SIG-M5 treated with dmso at 0.1 percent for 504 hours (cell line): ENCODE results near the gene RNF111.
"Not testable (repeated sequence)": the region's sequence is repeated elsewhere in the genome, so short reads cannot be mapped to it uniquely, and the experiment has no call there.

Experiments
- DNase-seq: peaks from one replicate; lab custom pipeline; 2025; ENCODE audit not compliant: unreplicated experiment; lab: John Stamatoyannopoulos, UW

Gene RNF111

DNA sequence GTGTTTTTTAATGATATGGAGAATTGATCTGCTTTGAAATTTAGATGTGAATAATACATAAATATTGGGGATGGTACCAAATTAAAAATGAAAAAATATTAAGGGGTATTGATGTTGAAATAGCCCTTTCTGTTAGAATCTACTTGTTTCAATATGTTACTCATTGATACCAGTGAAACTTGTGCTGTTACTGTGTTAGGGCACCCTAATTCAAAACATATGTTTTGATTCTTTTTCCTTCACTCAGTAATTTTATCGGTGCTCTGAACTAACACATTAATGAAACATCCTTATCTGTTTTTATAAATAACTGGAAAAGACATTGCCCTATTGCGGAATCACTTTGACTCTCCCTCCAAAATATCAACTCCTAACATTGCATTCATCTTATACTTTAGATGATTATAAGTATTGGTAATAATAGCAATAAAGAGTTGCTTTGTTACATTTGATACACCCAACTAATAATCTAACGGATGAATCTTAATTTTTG lies 65.5 kb downstream of the RNF111 start:
- no peak for DNase-seq

DNA sequence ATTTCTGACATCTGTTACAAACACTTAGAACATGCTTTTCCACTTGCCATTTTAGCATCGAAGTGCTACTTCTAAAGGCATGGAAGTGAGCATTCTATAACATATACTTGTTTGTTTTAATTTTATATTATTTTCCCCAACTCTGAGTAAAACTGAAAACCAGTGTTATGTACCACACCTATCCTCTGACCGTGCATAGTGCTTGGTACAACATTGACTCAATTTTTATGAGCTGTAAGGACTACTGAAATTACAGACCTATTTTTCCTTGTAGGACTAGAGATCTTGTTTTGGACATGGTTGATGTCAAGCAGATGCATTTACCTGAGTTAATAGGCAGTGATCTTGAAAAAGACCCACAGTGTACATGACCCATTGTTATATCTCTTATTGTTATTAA lies 66.0 kb downstream of the RNF111 start:
- no peak for DNase-seq

DNA sequence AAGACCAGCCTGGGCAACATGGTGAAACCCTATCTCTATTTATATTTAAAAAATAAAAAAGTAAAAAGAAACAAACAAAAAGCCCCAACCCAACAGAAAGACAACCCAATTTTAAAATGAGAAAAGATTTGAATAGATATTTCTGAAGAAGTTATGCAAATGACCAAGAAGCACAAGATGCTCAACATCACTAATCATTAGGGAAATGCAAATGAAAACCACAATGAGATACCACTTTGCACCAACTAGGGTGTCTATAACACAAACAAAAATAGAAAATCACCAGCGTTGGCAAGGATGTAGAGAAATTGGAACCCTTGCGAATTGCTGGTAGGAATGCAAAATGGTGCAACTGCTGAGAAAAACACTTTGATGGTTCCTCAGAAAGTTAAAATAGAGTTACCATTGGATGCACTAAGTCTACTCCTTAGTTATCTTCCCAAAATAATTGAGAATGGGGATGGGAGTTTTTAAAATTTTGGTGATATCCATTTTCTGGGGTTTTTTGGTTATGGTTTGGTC lies 71.7 kb downstream of the RNF111 start:
- DNase-seq: no peak

DNA sequence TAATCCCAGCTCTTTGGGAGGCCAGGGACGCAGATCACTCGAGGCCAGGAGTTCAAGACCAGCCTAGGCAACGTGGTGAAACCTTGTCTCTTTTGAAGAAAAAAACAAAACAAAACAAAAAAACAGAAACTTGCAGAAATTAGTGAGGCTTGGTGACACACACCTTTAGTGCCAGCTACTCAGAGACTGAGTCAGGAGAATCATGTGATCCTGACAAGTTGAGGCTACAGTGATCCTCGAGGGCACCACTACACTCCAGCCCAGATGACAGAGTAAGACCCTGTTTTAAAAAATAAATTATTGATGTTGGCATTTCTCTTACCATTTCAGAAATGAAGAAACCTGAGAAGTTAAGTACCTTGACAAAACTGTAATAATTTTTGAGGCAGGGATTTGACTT lies 72.9 kb downstream of the RNF111 start:
- no peak for DNase-seq

DNA sequence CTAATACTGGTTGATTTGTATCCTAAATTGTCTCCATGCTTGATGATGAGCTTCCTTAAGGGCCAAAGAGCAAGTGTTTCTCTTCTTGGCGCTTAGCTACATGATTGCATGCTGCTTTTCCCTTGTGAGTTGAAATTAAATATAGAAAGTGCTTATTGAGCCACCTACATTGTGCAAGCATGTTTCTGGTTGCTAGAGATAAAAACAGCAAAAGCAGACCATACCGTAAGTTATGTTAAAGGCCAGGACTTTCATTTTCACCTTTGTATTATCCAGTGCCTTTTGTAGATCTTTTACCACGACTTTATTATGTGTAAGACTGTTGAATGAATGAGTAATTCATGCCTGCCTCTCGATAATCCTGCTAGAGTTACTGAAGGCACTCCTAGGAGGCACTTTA lies 75.6 kb downstream of the RNF111 start:
- peak; percentile 73 for DNase-seq

DNA sequence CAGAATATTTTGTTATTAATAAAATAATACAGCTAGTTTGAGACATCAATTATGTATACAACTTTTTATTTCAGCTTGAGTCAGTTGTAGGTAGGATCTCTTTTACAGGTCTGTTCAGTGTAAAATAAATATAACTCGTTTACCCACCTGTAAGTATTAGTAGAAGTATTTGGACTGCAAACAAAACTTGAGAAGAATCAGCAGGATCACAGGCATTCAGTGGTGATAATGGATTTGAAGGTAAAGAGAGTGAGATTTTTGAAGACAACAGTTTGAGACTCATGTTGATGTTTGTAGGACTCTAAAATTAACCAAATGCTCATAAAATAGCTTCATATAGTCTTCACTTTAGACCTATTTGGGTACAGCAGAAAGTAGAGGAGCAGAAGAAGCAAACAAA lies 82.0 kb downstream of the RNF111 start:
- no peak for DNase-seq

DNA sequence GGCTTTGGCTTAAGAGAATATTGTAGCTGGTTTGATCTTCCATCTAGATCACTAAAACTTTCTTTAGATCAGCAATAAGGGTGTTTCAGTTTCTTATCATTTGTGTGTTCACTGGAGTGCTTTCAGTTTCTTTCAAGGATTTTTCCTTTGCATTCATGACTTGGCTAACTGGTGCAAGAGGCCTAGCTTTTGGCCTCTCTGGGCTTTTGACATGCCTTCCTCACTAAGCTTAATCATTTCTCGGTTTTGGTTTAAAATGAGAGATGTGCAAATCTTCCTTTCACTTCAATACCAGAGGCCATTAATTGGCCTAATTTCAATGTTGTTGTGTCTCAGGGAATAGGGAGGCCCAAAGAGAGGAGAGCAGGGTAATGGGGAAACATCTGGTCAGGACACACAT lies 87.1 kb downstream of the RNF111 start:
- no peak for DNase-seq

DNA sequence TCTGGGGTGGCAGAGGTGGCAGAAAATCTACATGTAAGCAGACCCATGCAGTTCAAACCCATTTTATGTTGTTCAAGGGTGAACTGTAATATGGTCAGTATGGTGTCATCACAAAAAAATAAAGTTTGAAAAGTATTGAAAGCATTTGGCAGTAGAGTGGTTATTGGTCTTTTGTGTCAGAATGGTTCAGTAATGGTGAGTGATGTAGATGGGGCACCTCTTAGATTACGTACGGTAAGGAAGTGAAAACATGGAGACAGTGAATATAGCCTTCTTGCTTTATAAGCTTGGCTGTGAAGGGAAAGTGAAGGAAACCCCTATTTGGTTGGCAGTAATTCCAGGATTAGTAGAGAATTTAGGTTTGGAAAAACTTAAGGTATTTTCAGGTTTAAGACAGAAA lies 100.3 kb downstream of the RNF111 start:
- DNase-seq: no peak

DNA sequence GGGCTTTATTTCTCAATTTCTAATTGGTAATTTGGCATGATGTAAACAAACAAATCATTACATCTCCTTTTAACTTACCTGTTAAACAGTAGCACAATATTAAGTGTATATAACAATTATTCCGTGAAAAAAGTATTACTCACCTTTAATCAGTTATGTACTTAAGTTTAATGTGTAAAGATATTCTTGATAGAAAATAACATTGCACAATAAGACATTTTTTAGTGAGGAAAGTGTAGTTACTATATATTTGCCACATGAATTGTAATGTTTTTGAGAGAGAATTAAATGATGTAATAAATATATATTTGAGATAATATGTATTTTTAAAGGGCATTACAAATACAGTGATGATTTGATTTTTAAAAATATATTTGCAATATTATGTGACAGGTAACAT lies 106.6 kb downstream of the RNF111 start:
- no peak for DNase-seq

DNA sequence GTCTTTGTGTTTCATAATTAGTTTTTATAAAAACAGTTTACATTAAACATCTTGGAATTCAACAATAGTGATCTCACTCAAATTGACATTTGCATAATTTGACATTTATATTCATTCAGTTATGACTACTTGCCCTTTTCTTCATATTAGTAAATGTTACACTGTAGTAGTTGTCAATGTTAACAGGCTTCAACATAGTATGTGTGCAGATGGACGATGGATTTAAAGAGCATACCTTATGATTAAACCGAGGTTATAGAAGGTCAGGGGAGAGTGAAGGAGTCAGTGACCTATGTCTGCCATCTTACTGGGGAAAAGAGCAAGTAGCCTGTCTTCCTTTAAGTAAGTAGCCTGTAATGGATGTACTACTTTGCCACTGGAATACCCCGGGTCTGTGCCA lies 109.0 kb downstream of the RNF111 start:
- DNase-seq: no peak

DNA sequence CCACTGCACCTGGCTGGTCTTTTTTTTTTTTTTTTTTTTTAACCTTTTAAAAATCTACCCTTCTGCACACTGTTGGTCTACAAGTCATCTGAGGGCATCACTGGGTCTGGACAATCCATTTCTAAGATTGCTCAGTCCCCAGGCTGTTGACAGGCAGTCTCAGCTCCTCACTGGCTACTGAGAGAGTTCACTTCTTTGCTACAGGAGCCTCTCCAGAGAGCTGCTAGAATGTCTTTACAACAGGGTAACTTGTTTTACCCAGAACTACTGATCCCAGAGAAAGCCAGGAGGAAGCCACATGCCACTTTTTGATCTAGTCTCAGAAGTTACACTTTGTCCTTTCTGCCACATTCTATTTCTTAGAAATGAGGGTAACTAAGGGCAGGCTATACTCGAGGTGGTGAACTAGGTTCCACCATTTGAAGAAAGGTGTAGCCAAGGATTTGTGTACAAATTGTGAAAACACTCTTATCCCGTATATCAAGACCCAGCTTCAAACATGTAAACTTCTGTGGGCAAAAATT lies 111.8 kb downstream of the RNF111 start:
- no peak for DNase-seq

DNA sequence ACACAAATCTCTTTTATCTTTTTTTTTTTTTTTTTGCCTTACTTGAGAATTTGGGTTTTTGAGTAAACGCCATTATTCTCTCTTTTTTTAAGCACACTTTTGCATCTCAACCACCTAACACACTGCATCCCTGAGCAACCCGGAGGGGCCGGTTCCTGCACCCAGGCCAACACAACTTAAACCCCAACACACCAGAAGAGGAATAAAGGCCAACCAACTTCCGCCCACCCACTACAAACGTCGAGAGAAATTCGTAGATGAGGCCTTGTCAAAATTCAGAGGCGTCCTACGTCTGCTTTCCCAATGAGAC lies 117.1 kb downstream of the RNF111 start:
- no peak for DNase-seq

DNA sequence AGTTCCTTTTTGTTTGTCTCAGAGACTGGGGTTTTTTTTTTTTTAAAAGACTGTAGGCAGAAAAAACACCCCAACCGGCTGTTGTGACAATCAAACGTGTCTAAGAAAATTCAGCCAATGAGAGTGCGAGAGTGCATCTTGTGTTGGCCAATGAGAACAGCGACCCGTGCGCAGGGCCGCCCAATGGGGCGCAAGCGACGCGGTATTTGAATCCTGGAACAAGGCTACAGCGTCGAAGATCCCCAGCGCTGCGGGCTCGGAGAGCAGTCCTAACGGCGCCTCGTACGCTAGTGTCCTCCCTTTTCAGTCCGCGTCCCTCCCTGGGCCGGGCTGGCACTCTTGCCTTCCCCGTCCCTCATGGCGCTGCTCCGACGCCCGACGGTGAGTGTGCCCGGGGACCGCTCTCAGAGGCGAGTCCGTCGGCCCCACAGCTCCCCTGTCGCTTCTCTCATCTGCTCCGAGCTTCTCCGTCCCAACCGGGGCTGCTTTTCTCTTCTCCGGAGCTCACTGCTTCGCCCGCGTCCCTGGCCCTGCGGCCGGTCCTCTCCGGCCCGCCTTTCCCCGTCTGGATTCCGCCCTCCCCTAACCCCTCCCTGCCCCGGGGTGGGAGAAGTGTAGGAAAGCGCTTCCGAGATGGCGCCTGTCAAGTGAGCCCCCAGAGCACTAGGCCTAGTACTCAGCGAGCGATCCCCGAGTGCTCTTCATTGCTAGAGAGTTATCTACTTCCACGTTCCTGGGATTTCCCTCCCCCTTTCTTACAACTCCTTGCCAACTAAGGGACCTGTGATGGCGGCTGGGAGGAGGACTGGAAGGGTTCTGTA lies 117.7 kb downstream of the RNF111 start, which contains the start of gene CCNB2:
Gene CCNB2 (plus strand): TSS at position 235 of the 821 bp plus-strand sequence. CDS start 123 bp downstream, at position 358.
- DNase-seq: peak; percentile 96

DNA sequence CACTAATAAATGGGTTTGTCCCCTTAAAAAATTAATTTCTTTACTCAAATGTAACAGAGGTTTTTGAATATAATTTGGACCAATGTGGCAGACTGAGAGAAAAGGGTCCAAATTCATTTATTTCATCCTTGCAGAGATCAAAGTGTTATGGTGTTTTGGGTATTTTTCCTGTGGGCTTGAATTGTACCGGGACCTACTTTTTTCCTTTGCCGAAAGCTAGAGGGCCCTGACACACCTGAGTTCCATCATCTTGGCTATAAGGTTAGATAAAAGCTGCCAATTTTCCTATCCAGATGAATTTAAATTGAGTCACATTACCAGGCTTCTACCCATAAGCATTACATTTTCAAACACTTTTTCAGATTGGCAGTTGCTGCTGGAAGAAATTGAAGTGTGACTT lies 118.4 kb downstream of the RNF111 start:
- no peak for DNase-seq

DNA sequence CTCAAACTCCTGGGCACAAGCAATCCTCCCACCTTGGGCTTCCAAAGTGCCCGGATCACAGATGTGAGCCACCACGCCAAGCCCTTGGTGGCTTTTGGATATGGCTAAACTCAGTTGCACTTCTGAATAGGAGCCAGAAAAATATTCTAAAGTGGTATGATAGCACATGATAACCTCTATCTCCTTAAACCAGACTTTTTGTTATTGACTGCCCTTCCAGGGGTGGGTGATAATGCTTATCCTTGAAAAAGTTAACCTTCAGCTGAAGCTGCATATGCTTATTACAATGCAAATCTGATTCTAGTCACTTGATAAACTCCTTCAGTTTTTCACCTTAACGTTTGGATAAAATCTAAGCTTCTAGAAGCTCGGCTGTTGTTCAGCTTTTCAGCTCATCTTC lies 123.8 kb downstream of the RNF111 start:
- no peak for DNase-seq

DNA sequence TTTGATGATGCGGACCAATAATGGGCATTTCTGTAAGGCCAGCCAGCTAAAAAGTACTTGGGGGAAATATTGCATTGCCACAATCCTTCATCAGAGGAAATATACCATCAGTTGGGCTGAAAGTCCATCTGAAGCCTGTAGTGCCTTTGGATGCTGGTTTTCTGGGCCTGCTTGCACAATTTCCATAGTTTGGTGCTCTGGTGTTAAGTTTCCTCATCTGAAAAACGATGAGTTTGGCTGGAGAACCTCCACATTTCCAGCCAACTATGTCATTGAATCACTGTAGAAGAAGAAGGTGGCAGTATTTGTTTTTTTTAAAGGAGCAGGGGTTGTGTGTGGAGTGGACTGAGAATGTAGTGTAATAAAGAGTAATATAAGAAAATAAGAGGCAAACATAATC lies 127.6 kb downstream of the RNF111 start:
- DNase-seq: no peak

DNA sequence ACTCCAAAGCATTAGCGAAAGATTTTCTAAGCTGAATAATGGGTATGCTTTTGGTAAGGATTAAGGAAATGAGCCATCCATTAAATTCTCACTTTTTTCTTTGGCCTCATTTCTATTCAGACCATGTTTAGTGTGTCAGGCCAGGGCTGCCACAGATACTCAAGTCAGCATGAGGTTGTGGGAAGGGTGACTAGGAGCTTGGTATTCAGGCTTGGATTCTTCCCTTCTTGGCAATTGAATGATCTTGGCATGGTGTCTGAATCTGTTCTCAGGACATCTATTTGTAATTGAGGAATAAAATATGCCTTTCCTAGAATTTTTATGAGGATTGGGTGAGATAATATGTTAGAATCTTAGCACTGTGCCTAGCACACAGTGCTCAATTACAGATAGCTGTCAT lies 128.7 kb downstream of the RNF111 start:
- no peak for DNase-seq

DNA sequence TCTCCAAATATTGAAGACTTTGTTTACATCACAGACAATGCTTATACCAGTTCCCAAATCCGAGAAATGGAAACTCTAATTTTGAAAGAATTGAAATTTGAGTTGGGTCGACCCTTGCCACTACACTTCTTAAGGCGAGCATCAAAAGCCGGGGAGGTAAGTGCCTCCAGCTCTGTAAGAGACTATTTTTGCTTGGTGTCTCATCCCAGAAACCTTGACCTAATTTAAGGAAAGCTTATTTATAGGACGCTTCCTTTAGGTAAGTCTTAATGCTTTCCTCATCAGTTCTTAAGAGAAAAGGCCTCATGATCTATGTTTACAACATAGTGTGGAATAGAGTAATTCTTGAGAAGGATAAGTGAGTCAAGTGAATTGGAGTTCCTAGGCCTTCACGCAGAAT lies 129.3 kb downstream of the RNF111 start:
- no peak for DNase-seq

DNA sequence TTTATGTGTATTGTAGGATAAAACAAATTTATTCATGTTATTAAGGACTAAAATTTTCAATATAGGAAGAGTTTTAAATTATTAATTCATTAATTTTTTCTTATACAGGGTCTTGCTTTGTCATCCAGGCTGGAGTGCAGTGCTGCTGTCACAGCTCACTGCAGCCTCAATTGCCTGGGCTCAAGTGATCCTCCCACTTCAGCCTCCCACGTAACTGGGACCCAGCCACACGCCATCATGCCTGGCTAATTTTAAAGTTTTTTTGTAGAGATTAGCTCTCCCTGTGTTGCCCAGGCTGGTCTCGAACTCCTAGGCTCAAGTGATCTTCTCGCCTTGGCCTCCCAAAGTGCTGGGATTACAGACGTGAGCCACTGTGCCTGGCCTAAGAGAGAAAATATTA lies 132.2 kb downstream of the RNF111 start:
- no peak for DNase-seq

DNA sequence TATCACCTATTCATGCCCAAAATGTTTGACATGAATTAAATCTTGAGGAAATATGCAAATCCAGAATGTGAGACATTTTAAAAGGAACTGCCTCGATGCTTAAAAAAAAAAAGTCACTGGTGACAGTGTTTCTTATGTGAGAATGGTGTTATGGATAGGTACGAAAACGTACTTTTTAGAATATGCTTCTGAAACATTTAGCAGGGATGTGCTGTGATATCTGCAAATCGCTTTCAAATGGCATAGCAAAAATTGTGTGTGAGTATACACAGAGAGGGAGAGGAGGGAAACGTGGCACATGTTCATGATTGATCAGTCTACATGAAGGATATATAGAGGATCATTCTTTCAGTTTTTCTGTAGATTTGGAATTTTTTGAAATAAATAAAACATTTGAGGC lies 133.5 kb downstream of the RNF111 start:
- no peak for DNase-seq

DNA sequence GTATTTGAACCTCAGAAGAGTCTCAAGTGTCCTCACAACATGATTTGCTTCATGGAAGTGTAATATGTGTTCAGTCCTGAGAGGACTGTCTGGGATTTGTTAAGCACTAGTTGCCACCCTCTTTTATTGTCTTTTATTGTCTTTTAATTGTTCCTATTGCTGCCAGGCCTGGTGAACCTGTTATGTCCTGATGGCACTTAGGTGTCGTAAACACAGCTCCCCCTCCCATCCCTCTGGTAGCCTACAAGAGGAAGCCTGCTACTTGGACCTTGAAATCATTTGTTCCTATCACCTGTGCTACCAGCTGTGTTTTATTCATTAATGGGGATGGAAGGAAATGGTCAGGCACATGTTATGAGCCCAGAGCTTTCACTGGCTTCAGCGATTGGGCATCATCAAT lies 136.8 kb downstream of the RNF111 start:
- no peak for DNase-seq

DNA sequence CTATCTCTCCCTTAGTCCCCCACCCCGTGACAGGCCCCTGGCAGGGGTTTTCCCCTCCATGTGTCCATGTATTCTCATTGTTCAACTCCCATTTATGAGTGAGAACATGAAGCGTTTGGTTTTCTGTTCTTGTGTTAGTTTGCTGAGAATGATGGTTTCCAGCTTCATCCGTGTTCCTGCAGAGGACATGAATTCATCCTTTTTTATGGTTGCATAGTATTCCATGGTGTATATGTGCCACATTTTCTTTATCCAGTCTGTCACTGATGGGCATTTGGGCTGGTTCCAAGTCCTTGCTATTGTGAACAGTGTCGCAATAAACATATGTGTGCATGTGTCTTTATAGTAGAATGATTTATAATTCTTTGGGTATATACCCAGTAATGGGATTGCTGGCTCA lies 138.2 kb downstream of the RNF111 start:
- DNase-seq: not testable (repeated sequence)

DNA sequence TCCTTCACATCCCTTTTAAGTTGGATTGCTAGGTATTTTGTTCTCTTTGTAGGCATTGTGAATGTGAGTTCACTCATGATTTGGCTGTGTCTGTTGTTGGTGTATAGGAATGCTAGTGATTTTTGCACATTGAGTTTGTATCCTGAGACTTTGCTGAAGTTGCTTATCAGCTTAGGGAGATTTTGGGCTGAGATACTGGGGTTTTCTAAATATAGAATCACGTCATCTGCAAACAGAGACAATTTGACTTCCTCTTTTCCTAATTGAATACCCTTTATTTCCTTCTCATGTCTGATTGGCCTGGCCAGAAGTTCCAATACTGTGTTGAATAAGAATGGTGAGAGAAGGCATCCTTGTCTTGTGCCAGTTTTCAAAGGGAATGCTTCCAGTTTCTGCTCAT lies 139.8 kb downstream of the RNF111 start:
- DNase-seq: not testable (repeated sequence)
